Loucy (cell line): Measurements from ENCODE around the gene CXCL3.
A peak's percentile ranks its signal among the peaks of the same experiment; 100 is the strongest.

Experiments used
- H2AFZ ChIP-seq: fragments of 200-600 bp; sonication (generic); 2 replicates; pipeline ENCODE4 v1.6.0; 2016; ENCODE audit warnings: antibody characterized with exemption, mild to moderate bottlenecking, low read length, moderate library complexity
- H3F3A ChIP-seq: fragments of 200-600 bp; 2 replicates; pipeline ENCODE4 v1.6.0; 2016; ENCODE audit warnings: antibody characterized with exemption, low read depth, mild to moderate bottlenecking
- H3K27me3 ChIP-seq: fragments of 200-600 bp; sonication (generic); 2 replicates; pipeline ENCODE4 v1.6.1; 2014; ENCODE audit warnings: low read length, mild to moderate bottlenecking; ENCODE audit not compliant: insufficient read depth, poor library complexity, severe bottlenecking
- H3K36me3 ChIP-seq: fragments of 200-600 bp; sonication (generic); 2 replicates; pipeline ENCODE4 v1.6.1; 2016; ENCODE audit warnings: low read length; ENCODE audit not compliant: insufficient read depth
- H3K4me1 ChIP-seq: fragments of 200-600 bp; sonication (generic); 2 replicates; pipeline ENCODE4 v1.5.1; 2014; ENCODE audit warnings: low read length, mild to moderate bottlenecking; ENCODE audit not compliant: insufficient read depth, poor library complexity, severe bottlenecking
- H3K4me2 ChIP-seq: fragments of 200-600 bp; sonication (generic); 2 replicates; pipeline ENCODE4 v1.6.0; 2014; ENCODE audit warnings: antibody characterized with exemption, low read length, low read depth, mild to moderate bottlenecking; ENCODE audit not compliant: poor library complexity, severe bottlenecking
- H3K4me3 ChIP-seq: fragments of 200-600 bp; sonication (generic); 2 replicates; pipeline ENCODE4 v1.5.1; 2014; ENCODE audit warnings: low read length, mild to moderate bottlenecking, mixed read lengths; ENCODE audit not compliant: poor library complexity, severe bottlenecking
- H3K79me2 ChIP-seq: fragments of 200-600 bp; sonication (generic); 2 replicates; pipeline ENCODE4 v1.6.1; 2014; ENCODE audit warnings: low read length; ENCODE audit not compliant: insufficient read depth
- H3K9ac ChIP-seq: fragments of 200-600 bp; sonication (generic); 2 replicates; pipeline ENCODE4 v1.6.0; 2014; ENCODE audit warnings: mild to moderate bottlenecking, low read depth, low read length, moderate library complexity; ENCODE audit not compliant: poor library complexity, severe bottlenecking
- H3K9me2 ChIP-seq: fragments of 200-600 bp; sonication (generic); replicated peaks from 2 replicates; pipeline ENCODE4 v1.6.1; 2016; ENCODE audit warnings: low read depth, low read length, mixed read lengths
- H3K9me3 ChIP-seq: fragments of 200-600 bp; sonication (generic); 2 replicates; pipeline ENCODE4 v1.6.1; 2014; ENCODE audit warnings: mild to moderate bottlenecking, antibody characterized with exemption, low read length, low read depth; ENCODE audit not compliant: insufficient read depth
- H4K20me1 ChIP-seq: fragments of 200-600 bp; sonication (generic); 2 replicates; pipeline ENCODE4 v1.6.0; 2014; ENCODE audit warnings: antibody characterized with exemption, low read length, mild to moderate bottlenecking; ENCODE audit not compliant: insufficient read depth, poor library complexity, severe bottlenecking
- CTCF ChIP-seq: fragments of 200-600 bp; sonication (generic); conservative IDR thresholded peaks from 2 replicates; pipeline ENCODE4 v1.5.1; 2014; ENCODE audit warnings: mild to moderate bottlenecking, antibody characterized with exemption, low read length
- EZH2phosphoT487 ChIP-seq: fragments of 200-600 bp; IDR thresholded peaks from 2 replicates; pipeline ENCODE4 v1.6.1; 2018; ENCODE audit warnings: antibody characterized with exemption, mild to moderate bottlenecking, moderate library complexity, borderline replicate concordance

The CXCL3 gene

GRCh38 chr4:74023709-74024108 lies 14.8 kb downstream of the CXCL3 start:
- H3K4me1 ChIP-seq, result peaks cover 3% of the 10 kb centered on the region
- TF ChIP-seq EZH2phosphoT487 (no peak), CTCF (no peak)
- no peaks in the 10 kb centered on the region for H3K36me3 ChIP-seq
- no peaks in the 10 kb centered on the region for H3F3A ChIP-seq
- no peak overlapping the region for H3K4me2 ChIP-seq
- no peak overlapping the region for H3K4me3 ChIP-seq
- H3K9ac ChIP-seq, result no peak overlapping the region
- no peaks in the 10 kb centered on the region for H3K79me2 ChIP-seq
- H3K9me3 ChIP-seq, result no peaks in the 10 kb centered on the region; the same call in 1 of the 2 replicates
- H3K27me3 ChIP-seq, result no peaks in the 10 kb centered on the region
- H3K9me2 ChIP-seq, result no peaks in the 10 kb centered on the region
- H4K20me1 ChIP-seq, result no peaks in the 10 kb centered on the region
- no peak overlapping the region for H2AFZ ChIP-seq

- Histone ChIP-seq H3K9ac (no peak overlapping the region), H3K9me2 (no peaks in the 10 kb centered on the region), H3F3A (no peaks in the 10 kb centered on the region), H3K27me3 (no peaks in the 10 kb centered on the region), H3K79me2 (no peaks in the 10 kb centered on the region), H3K4me3 (no peak overlapping the region), H4K20me1 (no peaks in the 10 kb centered on the region), H3K4me2 (no peak overlapping the region), H2AFZ (no peak overlapping the region), H3K36me3 (no peaks in the 10 kb centered on the region), H3K4me1 (peaks cover 11% of the 10 kb centered on the region), H3K9me3 (no peaks in the 10 kb centered on the region; the same call in 1 of the 2 replicates)
- TF ChIP-seq EZH2phosphoT487, result no peak
- no peak for TF ChIP-seq CTCF
Observed at GRCh38 chr4:74021601-74022000, 16.9 kb downstream of the CXCL3 start.

GRCh38 chr4:74018771-74019170 lies 19.7 kb downstream of the CXCL3 start:
- TF ChIP-seq CTCF (no peak), EZH2phosphoT487 (no peak)
- Histone ChIP-seq H3F3A (no peaks in the 10 kb centered on the region), H3K9me3 (no peaks in the 10 kb centered on the region), H3K4me1 (peaks cover 25% of the 10 kb centered on the region), H3K27me3 (no peaks in the 10 kb centered on the region), H3K79me2 (no peaks in the 10 kb centered on the region), H3K36me3 (no peaks in the 10 kb centered on the region), H3K4me3 (no peak overlapping the region), H2AFZ (peak overlapping the region; percentile 64), H3K9ac (no peak overlapping the region), H3K4me2 (peak overlapping the region; percentile 37), H4K20me1 (no peaks in the 10 kb centered on the region), H3K9me2 (no peaks in the 10 kb centered on the region)
